Skeletal muscle tissue (tissue), 5 donors: ENCODE measurements around the gene IPO9. TPM values are rescaled to one million over a fixed set of nuclear protein-coding genes. Genes with fewer than 3 reads are reported as not detected.

ENCODE experiments used
- H3K27ac ChIP-seq: one replicate; pipeline ENCODE4 v1.7.0; 2013; ENCODE audit warnings: mild to moderate bottlenecking, low read depth, low read length, inconsistent platforms
- H3K27me3 ChIP-seq, 3 donors: one replicate each; pipeline ENCODE4 v1.7.0; 2013; ENCODE audit warnings: low read length in 3 of 3; ENCODE audit not compliant: control insufficient read depth in 3 of 3, insufficient read depth in 3 of 3
- H3K36me3 ChIP-seq, 3 donors: one replicate each; pipeline ENCODE4 v1.7.0; 2013; ENCODE audit warnings: low read length in 3 of 3; ENCODE audit not compliant: control insufficient read depth in 3 of 3, insufficient read depth in 3 of 3
- H3K4me1 ChIP-seq, 3 donors: one replicate each; pipeline ENCODE4 v1.7.0; 2013; ENCODE audit warnings: low read length in 3 of 3, mild to moderate bottlenecking in 3 of 3; ENCODE audit not compliant: control insufficient read depth in 3 of 3, insufficient read depth in 3 of 3
- H3K4me3 ChIP-seq, 3 donors: one replicate each; pipeline ENCODE4 v1.7.0; 2013; ENCODE audit warnings: low read length in 3 of 3
- H3K9ac ChIP-seq, 3 donors: one replicate each; pipeline ENCODE4 v1.7.0; 2013; ENCODE audit warnings: low read length in 3 of 3, mild to moderate bottlenecking in 3 of 3, moderate library complexity in 2 of 3, low read depth in 1 of 3
- H3K9me3 ChIP-seq, 3 donors: one replicate each; pipeline ENCODE4 v1.7.0; 2013; ENCODE audit warnings: low read length in 3 of 3; ENCODE audit not compliant: control insufficient read depth in 3 of 3
- small RNA-seq: library from RNA; depleted of rRNA; stranded (forward); fragments of <200 nt; gene quantifications from one replicate; pipeline ENCODE3, GENCODE V24; 2014
- total RNA-seq: library from RNA; depleted of rRNA; stranded (reverse); fragments of >200 nt; gene quantifications from one replicate; pipeline ENCODE4 v1.2.3, GENCODE V29; 2014
- donor health status: Osteomylitis.

The IPO9 gene
- total RNA-seq, 1 donor from 2014 or later = 19.3 TPM

DNA sequence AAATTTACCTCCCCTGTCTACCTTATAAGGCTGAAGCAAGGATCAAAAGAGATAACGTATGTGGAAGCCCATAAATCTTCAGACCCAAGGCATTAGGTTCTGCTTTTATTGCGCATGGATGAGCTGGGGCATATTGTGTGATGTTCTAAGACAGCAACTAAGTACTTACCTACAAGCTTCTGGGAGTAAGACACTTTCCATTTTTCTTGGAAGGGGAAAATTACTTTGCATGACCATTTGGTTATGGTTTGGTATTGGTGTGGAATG is 96.3 kb downstream of the IPO9 start:
- Histone ChIP-seq H3K9me3 (no peaks in the 10 kb centered on the region), H3K27me3 (no peaks in the 10 kb centered on the region), H3K36me3 (peaks cover 0 to 8% (median 4%) of the 10 kb centered on the region in 3 donors), H3K9ac (no peak overlapping the region), H3K27ac (no peak overlapping the region), H3K4me1 (peaks cover 14 to 23% (median 20%) of the 10 kb centered on the region in 3 donors), H3K4me3 (no peak overlapping the region)

DNA sequence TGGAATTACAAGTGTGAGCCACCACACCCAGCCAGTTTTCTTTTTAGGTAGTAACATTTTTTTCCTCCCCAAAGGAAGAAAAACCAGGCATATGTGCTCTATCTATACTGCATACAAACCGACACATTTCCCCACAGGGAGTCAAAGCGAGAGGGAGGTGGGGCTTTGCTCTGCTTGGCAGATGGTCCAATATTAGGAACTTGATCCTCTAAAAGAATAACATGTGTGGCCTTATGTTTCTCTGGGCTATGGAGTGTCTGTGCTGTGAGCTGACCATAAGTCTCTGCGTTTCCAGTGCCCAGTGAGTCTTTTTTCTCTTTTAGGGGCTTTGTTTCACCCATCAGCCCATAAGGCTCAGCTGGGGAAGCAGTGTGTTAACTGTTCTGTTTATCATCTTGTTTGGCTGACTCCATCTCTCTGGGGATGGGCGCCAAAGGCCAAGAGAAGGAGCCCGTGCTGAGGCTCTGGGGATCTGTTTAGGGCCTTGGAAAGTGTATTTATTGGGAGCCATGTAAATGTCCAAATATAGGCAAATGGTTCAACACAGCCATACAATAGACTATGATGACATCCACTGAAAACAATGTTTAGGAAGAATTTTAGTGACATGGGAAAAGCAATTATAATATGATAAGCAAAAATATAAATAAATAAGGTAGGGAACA is 97.2 kb downstream of the IPO9 start:
- H3K9me3 ChIP-seq = no peaks in the 10 kb centered on the region
- peaks cover 14 to 23% (median 23%) of the 10 kb centered on the region in 3 donors for H3K4me1 ChIP-seq
- H3K4me3 ChIP-seq = no peak overlapping the region
- H3K27me3 ChIP-seq = no peaks in the 10 kb centered on the region
- no peak overlapping the region for H3K9ac ChIP-seq
- peaks cover 0 to 8% (median 8%) of the 10 kb centered on the region in 3 donors for H3K36me3 ChIP-seq
- H3K27ac ChIP-seq = peak overlapping the region; percentile 15

DNA sequence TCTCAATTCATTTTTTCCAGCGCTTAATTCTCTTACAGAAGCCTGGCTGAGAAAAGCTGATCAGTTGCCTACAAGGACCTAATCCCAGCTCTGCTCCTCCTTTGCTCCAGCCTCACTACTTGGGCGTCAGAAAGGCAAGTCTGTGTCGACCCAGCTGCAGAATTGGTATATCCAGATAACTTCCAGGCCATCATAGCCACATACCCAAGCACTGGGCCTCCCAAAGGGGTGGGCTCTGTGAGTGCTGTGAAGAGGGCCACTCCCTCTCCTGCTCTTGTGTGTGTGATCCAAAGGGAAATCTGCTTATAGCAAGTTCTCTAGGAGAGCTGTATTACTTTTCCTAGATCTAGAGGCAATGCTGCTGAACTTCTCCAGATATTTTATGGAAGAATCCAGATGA is 99.3 kb downstream of the IPO9 start:
- peaks cover 16 to 27% (median 23%) of the 10 kb centered on the region in 3 donors for H3K4me1 ChIP-seq
- H3K27ac ChIP-seq = no peak overlapping the region
- H3K4me3 ChIP-seq = no peak overlapping the region
- no peaks in the 10 kb centered on the region for H3K27me3 ChIP-seq
- no peaks in the 10 kb centered on the region for H3K9me3 ChIP-seq
- peaks cover 0 to 15% (median 8%) of the 10 kb centered on the region in 3 donors for H3K36me3 ChIP-seq
- H3K9ac ChIP-seq = no peak overlapping the region

DNA sequence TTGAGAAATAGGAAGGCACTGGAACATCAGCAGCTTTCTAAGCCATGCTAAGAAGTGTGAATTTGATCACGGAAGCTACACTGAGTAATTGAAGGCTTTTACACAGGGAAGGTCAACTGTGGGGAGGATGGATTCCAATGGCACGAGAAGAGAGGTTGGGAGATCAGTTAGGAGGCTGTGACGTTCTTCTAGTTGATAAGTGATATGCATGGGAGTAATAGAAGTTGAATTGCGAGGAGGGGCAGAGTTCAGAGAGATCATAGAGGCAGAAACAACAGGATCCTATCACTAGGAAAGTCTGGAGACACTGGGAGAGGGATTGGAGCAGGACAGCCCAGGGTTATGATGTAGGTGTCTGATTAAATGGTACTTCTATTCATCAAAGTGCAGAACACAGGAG is 101.2 kb downstream of the IPO9 start:
- H3K27ac ChIP-seq = no peak overlapping the region
- H3K36me3 ChIP-seq = peaks cover 0 to 15% (median 8%) of the 10 kb centered on the region in 3 donors
- peaks cover 21 to 32% (median 31%) of the 10 kb centered on the region in 3 donors for H3K4me1 ChIP-seq
- H3K9me3 ChIP-seq = no peaks in the 10 kb centered on the region
- no peak overlapping the region for H3K9ac ChIP-seq
- H3K27me3 ChIP-seq = no peaks in the 10 kb centered on the region
- no peak overlapping the region for H3K4me3 ChIP-seq

DNA sequence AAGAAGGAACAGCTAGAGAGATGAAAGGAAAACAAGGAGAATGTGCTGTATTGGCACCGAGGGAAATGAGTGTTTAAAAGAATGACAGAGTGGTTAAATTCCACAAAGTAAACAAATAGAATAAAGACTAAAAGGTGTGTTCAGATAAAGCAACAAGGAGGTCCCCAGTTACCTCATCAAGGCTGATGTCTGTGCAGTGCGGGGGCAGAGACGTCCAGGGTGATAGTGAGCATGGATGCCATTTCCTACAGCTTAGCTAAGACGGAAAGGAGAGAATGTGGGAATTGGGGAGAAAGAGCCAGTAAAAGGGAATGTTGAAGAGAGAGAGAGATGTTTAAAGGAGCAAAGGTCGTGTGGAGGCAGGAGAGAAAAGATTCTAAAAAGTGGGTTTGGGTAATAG is 101.8 kb downstream of the IPO9 start:
- Histone ChIP-seq H3K27ac (no peak overlapping the region), H3K36me3 (peaks cover 0 to 15% (median 8%) of the 10 kb centered on the region in 3 donors), H3K9ac (no peak overlapping the region)

More for the DNA sequence above, 101.8 kb downstream of the IPO9 start:
- H3K27me3 ChIP-seq = no peaks in the 10 kb centered on the region
- no peaks in the 10 kb centered on the region for H3K9me3 ChIP-seq
- peaks cover 20 to 28% (median 27%) of the 10 kb centered on the region in 3 donors for H3K4me1 ChIP-seq
- H3K4me3 ChIP-seq = no peak overlapping the region

Small RNA genes lying within 50 kb of the gene (small RNA-seq; reads per million reads assigned to genes)
- gene MIR1231 = not detected
- not detected for gene MIR6739

Other genes starting within 250 kb of the IPO9 start
- gene SHISA4, start 59.7 kb downstream of the IPO9 start, total RNA-seq = 50.1 TPM
- 15.1 TPM for gene LMOD1, start 117.4 kb downstream of the IPO9 start, total RNA-seq
- 25.1 TPM for gene TIMM17A, start 126.3 kb downstream of the IPO9 start, total RNA-seq
- 14.6 TPM for gene RNPEP, start 153.5 kb downstream of the IPO9 start, total RNA-seq
- not detected for gene ELF3, start 181.4 kb downstream of the IPO9 start, total RNA-seq